Fibroblast of lung (primary cell): Measurements from ENCODE around the gene GCK. TPM values are rescaled to one million over a fixed set of nuclear protein-coding genes. Genes with fewer than 3 reads are reported as not detected.

ENCODE experiments used
- DNase-seq, 2 donors: peaks; one replicate each; pipeline versions ENCODE4 v3.0.0 to v3.0.0-alpha.2; 2010; ENCODE audit warnings: low read depth in 2 of 2
- H2AFZ ChIP-seq: 2 replicates; pipeline ENCODE4 v1.5.1; 2012; ENCODE audit warnings: low read length, control low read depth, inconsistent platforms
- H3K27ac ChIP-seq: 2 replicates; pipeline ENCODE4 v1.5.1; 2011; ENCODE audit warnings: low read length, control low read depth; ENCODE audit not compliant: insufficient read depth
- H3K27me3 ChIP-seq: 2 replicates; pipeline ENCODE4 v1.5.1; 2011; ENCODE audit warnings: mild to moderate bottlenecking, low read length; ENCODE audit not compliant: control insufficient read depth, insufficient read depth
- H3K36me3 ChIP-seq: 2 replicates; pipeline ENCODE4 v1.5.1; 2011; ENCODE audit warnings: low read length; ENCODE audit not compliant: control insufficient read depth, insufficient read depth
- H3K4me1 ChIP-seq: 2 replicates; pipeline ENCODE4 v1.5.1; 2011; ENCODE audit warnings: low read length; ENCODE audit not compliant: control insufficient read depth, insufficient read depth; ENCODE audit errors: extremely low read depth
- H3K4me2 ChIP-seq: 2 replicates; pipeline ENCODE4 v1.5.1; 2011; ENCODE audit warnings: low read length, control low read depth; ENCODE audit not compliant: insufficient read depth; ENCODE audit errors: extremely low read depth
- H3K4me3 ChIP-seq, 4 experiments: fragments of 200-600 bp in 1 of 4; sonication (generic) in 1 of 4; replicated peaks in 1 of 4; 2 replicates each; pipeline ENCODE4 v1.5.1; 2011 to 2016; ENCODE audit warnings: low read length in 4 of 4, low read depth in 3 of 4, mild to moderate bottlenecking in 3 of 4, control low read depth in 2 of 4, inconsistent platforms in 1 of 4, mixed read lengths in 1 of 4; ENCODE audit not compliant: insufficient read depth in 1 of 4; ENCODE audit errors: control extremely low read depth in 1 of 4
- H3K79me2 ChIP-seq: 2 replicates; pipeline ENCODE4 v1.5.1; 2012; ENCODE audit warnings: mild to moderate bottlenecking, low read length, inconsistent platforms; ENCODE audit not compliant: control insufficient read depth, insufficient read depth
- H3K9ac ChIP-seq: 2 replicates; pipeline ENCODE4 v1.5.1; 2011; ENCODE audit warnings: mild to moderate bottlenecking, low read length, control low read depth; ENCODE audit not compliant: insufficient read depth
- H3K9me3 ChIP-seq: 2 replicates; pipeline ENCODE4 v1.5.1; 2012; ENCODE audit warnings: low read depth, low read length; ENCODE audit not compliant: control insufficient read depth, insufficient read depth
- H4K20me1 ChIP-seq: 2 replicates; pipeline ENCODE4 v1.5.1; 2011; ENCODE audit warnings: low read length; ENCODE audit not compliant: control insufficient read depth, insufficient read depth; ENCODE audit errors: extremely low read depth
- CTCF ChIP-seq, 2 donors: IDR thresholded peaks in 1 of 2; conservative IDR thresholded peaks in 1 of 2; 1 replicate in 1 of 2; 2 replicates in 1 of 2; pipeline ENCODE4 v1.5.1; 2011 to 2012; ENCODE audit warnings: low read length in 2 of 2, control low read depth in 1 of 2, inconsistent platforms in 1 of 2, low read depth in 1 of 2, mild to moderate bottlenecking in 1 of 2
- EZH2 ChIP-seq: IDR thresholded peaks from 2 replicates; pipeline ENCODE4 v1.5.1; 2012; ENCODE audit warnings: low read length, control low read depth, mild to moderate bottlenecking; ENCODE audit errors: missing control alignments
- polyA plus RNA-seq, 2 donors: library from polyadenylated mRNA; depleted of rRNA in 1 of 2; stranded (reverse) in 1 of 2; unstranded in 1 of 2; fragments of >200 nt; gene quantifications; 2 replicates each; pipeline ENCODE4 v1.2.1, GENCODE V29; 2011 to 2012; ENCODE audit warnings: missing spikeins in 1 of 2
- total RNA-seq: library from RNA; depleted of rRNA; stranded (reverse); fragments of >200 nt; gene quantifications from 2 replicates; pipeline ENCODE4 v1.2.1, GENCODE V29; 2014

The GCK gene
- total and polyA plus RNA-seq, 2 donors (not counting 1 experiment from before 2014, with no cell fraction given), result 0.14 to 1.7 TPM

- Histone ChIP-seq H3K9ac (no peak overlapping the region), H3K9me3 (no peaks in the 10 kb centered on the region), H3K4me2 (no peak overlapping the region), H3K4me3 (no peak overlapping the region), H3K27ac (no peak overlapping the region), H3K4me1 (no peaks in the 10 kb centered on the region), H4K20me1 (no peaks in the 10 kb centered on the region), H3K27me3 (no peaks in the 10 kb centered on the region), H3K79me2 (no peaks in the 10 kb centered on the region), H2AFZ (no peak overlapping the region), H3K36me3 (peaks cover 2% of the 10 kb centered on the region)
- TF ChIP-seq CTCF (conservative IDR thresholded peaks at IDR 0.05 in 1 of 2, IDR thresholded peaks at IDR 0.05 in 1 of 2; ENCODE audit: low read depth in 1 of 2, low read length in 2 of 2) (no peak), EZH2 (no peak)
- no peak for DNase-seq
Measured at GRCh38 chr7:44216521-44217222, 27.4 kb upstream of the GCK start.

DNA sequence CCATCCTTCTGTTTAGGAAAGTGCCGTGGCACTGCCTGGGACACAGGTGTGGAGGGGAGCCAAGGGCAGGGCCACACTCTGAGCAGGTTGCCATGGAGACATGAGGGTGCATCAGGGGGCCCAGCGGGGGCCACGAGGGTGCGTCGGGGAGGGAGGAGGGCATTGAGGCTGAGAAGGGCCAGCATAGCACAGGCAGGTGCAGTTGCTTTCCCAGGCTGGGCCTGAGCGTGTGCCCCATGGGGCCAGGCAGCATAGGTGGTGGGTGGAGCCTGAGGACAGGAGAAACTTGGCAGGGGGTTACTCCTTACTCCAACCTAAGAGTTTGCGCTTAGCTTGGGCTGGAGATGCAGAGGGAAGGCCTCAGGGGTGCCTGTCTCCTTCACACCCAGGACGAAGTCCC lies 26.8 kb upstream of the GCK start:
- no peak for DNase-seq
- Histone ChIP-seq H3K27ac (no peak overlapping the region), H3K4me3 (no peak overlapping the region), H3K4me2 (no peak overlapping the region), H4K20me1 (no peaks in the 10 kb centered on the region), H2AFZ (no peak overlapping the region), H3K9ac (no peak overlapping the region), H3K36me3 (peaks cover 6% of the 10 kb centered on the region), H3K27me3 (no peaks in the 10 kb centered on the region), H3K79me2 (no peaks in the 10 kb centered on the region), H3K4me1 (no peaks in the 10 kb centered on the region), H3K9me3 (no peaks in the 10 kb centered on the region)
- TF ChIP-seq EZH2 (no peak), CTCF (conservative IDR thresholded peaks at IDR 0.05 in 1 of 2, IDR thresholded peaks at IDR 0.05 in 1 of 2; ENCODE audit: low read depth in 1 of 2, low read length in 2 of 2) (no peak)

GRCh38 chr7:44215531-44215930 lies 26.3 kb upstream of the GCK start:
- TF ChIP-seq CTCF (conservative IDR thresholded peaks at IDR 0.05 in 1 of 2, IDR thresholded peaks at IDR 0.05 in 1 of 2; ENCODE audit: low read depth in 1 of 2, low read length in 2 of 2) (no peak), EZH2 (no peak)
- Histone ChIP-seq H3K9me3 (no peaks in the 10 kb centered on the region), H3K4me3 (no peak overlapping the region), H3K4me2 (no peak overlapping the region), H3K79me2 (no peaks in the 10 kb centered on the region), H4K20me1 (no peaks in the 10 kb centered on the region), H2AFZ (no peak overlapping the region), H3K4me1 (no peaks in the 10 kb centered on the region), H3K36me3 (peaks cover 10% of the 10 kb centered on the region), H3K9ac (no peak overlapping the region), H3K27me3 (no peaks in the 10 kb centered on the region), H3K27ac (no peak overlapping the region)
- DNase-seq, result no peak
